ENCODE data around the gene CHEK2. TPM values are rescaled to one million over a fixed set of nuclear protein-coding genes. Genes with fewer than 3 reads are reported as not detected.
"Not testable (repeated sequence)": the region's sequence is repeated elsewhere in the genome, so short reads cannot be mapped to it uniquely, and the experiment has no call there.

CHEK2 gene
- total RNA-seq, 6 experiments from 2014 or later = 2.0 to 6.3 (median 4.2) TPM

GRCh38 chr22:28771195-28771791 lies 29.7 kb upstream of the CHEK2 start:
- H3K4me3 ChIP-seq = no peak overlapping the region
- peaks cover 0 to 20% (median 0%) of the 10 kb centered on the region in 4 donors for H3K4me1 ChIP-seq
- peak overlapping the region in 2 of 3 donors; percentile 40 to 100 for H3K27ac ChIP-seq
- WGBS (ENCODE audit: insufficient coverage, low coverage, low lambda C conversion rate, missing lambda C conversion rate) = 55% methylated on average over 5 of the region's 5 CpGs
- DNase-seq (peak; percentile 67 to 78 (median 76)), ATAC-seq (peak; percentile 44 to 71 (median 56))
- H3K36me3 ChIP-seq = peaks cover 0 to 2% (median 0%) of the 10 kb centered on the region in 4 donors
- H3K9me3 ChIP-seq = no peaks in the 10 kb centered on the region
- TF ChIP-seq CTCF (IDR thresholded peaks at IDR 0.05) (no peak), POLR2A (IDR thresholded peaks at IDR 0.05) (no peak)
- intact Hi-C loops (cut with DNase I) = no loop called here
- H3K27me3 ChIP-seq = no peaks in the 10 kb centered on the region

GRCh38 chr22:28769394-28770085 lies 27.9 kb upstream of the CHEK2 start:
- Histone ChIP-seq H3K4me3 (no peak overlapping the region), H3K36me3 (peaks cover 0 to under 1% (median 0%) of the 10 kb centered on the region in 4 donors), H3K27me3 (no peaks in the 10 kb centered on the region), H3K27ac (no peak overlapping the region), H3K9me3 (no peaks in the 10 kb centered on the region), H3K4me1 (peaks cover 0 to 18% (median 0%) of the 10 kb centered on the region in 4 donors)
- DNase-seq (no peak), ATAC-seq (no peak)
- no peak for TF ChIP-seq POLR2A (IDR thresholded peaks at IDR 0.05)
- TF ChIP-seq CTCF (IDR thresholded peaks at IDR 0.05) = no peak
- intact Hi-C loops (cut with DNase I) = no loop called here
- WGBS (ENCODE audit: insufficient coverage, low coverage, low lambda C conversion rate, missing lambda C conversion rate) = 87% methylated on average over 10 of the region's 14 CpGs

- WGBS (ENCODE audit: insufficient coverage, low coverage, low lambda C conversion rate, missing lambda C conversion rate) = 50% methylated on average over 2 of the region's 6 CpGs
- Histone ChIP-seq H3K27ac (no peak overlapping the region), H3K9me3 (no peaks in the 10 kb centered on the region), H3K36me3 (no peaks in the 10 kb centered on the region), H3K4me3 (no peak overlapping the region), H3K4me1 (peaks cover 0 to 11% (median 0%) of the 10 kb centered on the region in 4 donors), H3K27me3 (no peaks in the 10 kb centered on the region)
- no peak for DNase-seq
- no peak for ATAC-seq
- intact Hi-C loops (cut with DNase I) = no loop called here
- TF ChIP-seq CTCF (IDR thresholded peaks at IDR 0.05) (no peak), POLR2A (IDR thresholded peaks at IDR 0.05) (no peak)
These were observed 27.2 kb upstream of the CHEK2 start for GRCh38 chr22:28768701-28769393.

- peaks cover 0 to 2% (median 0%) of the 10 kb centered on the region in 4 donors for H3K4me1 ChIP-seq
- no peak for ATAC-seq
- no peak for DNase-seq
- WGBS (ENCODE audit: insufficient coverage, low coverage, low lambda C conversion rate, missing lambda C conversion rate) = 67% methylated on average over 1 of the region's 3 CpGs
- H3K27ac ChIP-seq = no peak overlapping the region
- no peaks in the 10 kb centered on the region for H3K36me3 ChIP-seq
- no peaks in the 10 kb centered on the region for H3K9me3 ChIP-seq
- no peak overlapping the region for H3K4me3 ChIP-seq
- TF ChIP-seq POLR2A (IDR thresholded peaks at IDR 0.05) = no peak
- no peak for TF ChIP-seq CTCF (IDR thresholded peaks at IDR 0.05)
- intact Hi-C loops (cut with DNase I) = no loop called here
- H3K27me3 ChIP-seq = no peaks in the 10 kb centered on the region
These were observed 25.0 kb upstream of the CHEK2 start for GRCh38 chr22:28766628-28767027.

GRCh38 chr22:28762000-28762399 lies 20.4 kb upstream of the CHEK2 start:
- 67% methylated on average over 3 of the region's 4 CpGs for WGBS (ENCODE audit: insufficient coverage, low coverage, low lambda C conversion rate, missing lambda C conversion rate)
- H3K36me3 ChIP-seq; DNase-seq; intact Hi-C loops (cut with DNase I); H3K27me3 ChIP-seq; H3K4me3 ChIP-seq; H3K9me3 ChIP-seq; H3K4me1 ChIP-seq; H3K27ac ChIP-seq; ATAC-seq: not testable (repeated sequence)

Measured in right lobe of liver (tissue), 6 donors.